HepG2 (cell line): ENCODE results near the gene RTP2. TPM values are rescaled to one million over a fixed set of nuclear protein-coding genes. Genes with fewer than 3 reads are reported as not detected.

Experiments
- CBFB ChIP-seq: sonication (generic); formaldehyde crosslinking; IDR thresholded peaks from 2 replicates; pipeline ENCODE4 v1.4.0; 2020; ENCODE audit warnings: missing genetic modification reagents
- EP300 ChIP-seq, 3 experiments: sonication (generic) in 1 of 3; formaldehyde crosslinking in 1 of 3; IDR thresholded peaks; 2 replicates each; pipeline versions ENCODE4 v1.5.1 to v1.6.1; 2011 to 2020; ENCODE audit warnings: low read depth in 2 of 3, low read length in 2 of 3, borderline replicate concordance in 1 of 3, improper control_type of control experiment in 1 of 3, mild to moderate bottlenecking in 1 of 3, missing genetic modification reagents in 1 of 3, moderate library complexity in 1 of 3
- FOXA1 ChIP-seq, 2 experiments: fragments of 450-650 bp in 1 of 2; sonication (generic) in 1 of 2; formaldehyde crosslinking in 1 of 2; IDR thresholded peaks; 2 replicates each; pipeline versions ENCODE4 v1.4.0 to v1.6.1; 2016 to 2020; ENCODE audit warnings: missing genetic modification reagents in 1 of 2
- FOXA3 ChIP-seq: IDR thresholded peaks from 2 replicates; pipeline ENCODE4 v1.6.1; 2016; ENCODE audit warnings: missing genetic modification reagents, missing compliant biosample characterization
- ISL2 ChIP-seq: sonication (generic); formaldehyde crosslinking; IDR thresholded peaks from 2 replicates; pipeline ENCODE4 v1.5.0; 2020; ENCODE audit warnings: missing genetic modification reagents
- KDM4B ChIP-seq: sonication (generic); formaldehyde crosslinking; IDR thresholded peaks from 2 replicates; pipeline ENCODE4 v1.4.0; 2020; ENCODE audit warnings: missing genetic modification reagents
- NR2C2 ChIP-seq: sonication (generic); formaldehyde crosslinking; IDR thresholded peaks from 2 replicates; pipeline ENCODE4 v1.4.0; 2020; ENCODE audit warnings: missing genetic modification reagents, mild to moderate bottlenecking, moderate library complexity, borderline replicate concordance
- RCOR2 ChIP-seq: IDR thresholded peaks from 2 replicates; pipeline ENCODE4 v1.6.1; 2016; ENCODE audit warnings: missing biosample characterization, missing genetic modification reagents
- SAP130 ChIP-seq: IDR thresholded peaks from 2 replicates; pipeline ENCODE4 v1.6.1; 2016; ENCODE audit warnings: low read depth
- TARDBP ChIP-seq: sonication (generic); formaldehyde crosslinking; IDR thresholded peaks from 2 replicates; pipeline ENCODE4 v1.8.0; 2022; ENCODE audit warnings: mild to moderate bottlenecking, missing genetic modification reagents
- THAP11 ChIP-seq: IDR thresholded peaks from 2 replicates; pipeline ENCODE4 v1.6.1; 2016; ENCODE audit warnings: missing biosample characterization, missing genetic modification reagents
- ZMAT3 ChIP-seq: sonication (generic); formaldehyde crosslinking; conservative IDR thresholded peaks from 2 replicates; pipeline ENCODE4 v1.7.0; 2021; ENCODE audit warnings: missing genetic modification reagents
- ZNF160 ChIP-seq: sonication (generic); formaldehyde crosslinking; IDR thresholded peaks from 2 replicates; pipeline ENCODE4 v1.8.0; 2022; ENCODE audit warnings: mild to moderate bottlenecking, inconsistent platforms, missing genetic modification reagents
- ZNF484 ChIP-seq: sonication (generic); formaldehyde crosslinking; IDR thresholded peaks from 2 replicates; pipeline ENCODE4 v1.5.1; 2020; ENCODE audit warnings: mild to moderate bottlenecking, low read depth, missing genetic modification reagents, borderline replicate concordance
- ZNF496 ChIP-seq: sonication (generic); formaldehyde crosslinking; IDR thresholded peaks from 2 replicates; pipeline ENCODE4 v1.8.1; 2023; ENCODE audit warnings: mild to moderate bottlenecking, moderate library complexity, missing genetic modification reagents; ENCODE audit not compliant: insufficient replicate concordance
- ZNF644 ChIP-seq: IDR thresholded peaks from 2 replicates; pipeline ENCODE4 v1.6.1; 2016; ENCODE audit warnings: low read depth
- ZNF777 ChIP-seq: sonication (generic); formaldehyde crosslinking; IDR thresholded peaks from 2 replicates; pipeline ENCODE4 v1.4.0; 2020; ENCODE audit warnings: missing genetic modification reagents
- ZSCAN22 ChIP-seq: sonication (generic); formaldehyde crosslinking; IDR thresholded peaks from 2 replicates; pipeline ENCODE4 v1.4.0; 2020; ENCODE audit warnings: mild to moderate bottlenecking, missing genetic modification reagents
- polyA plus RNA-seq, 8 experiments: library from polyadenylated mRNA; depleted of rRNA in 3 of 8; stranded (reverse) in 7 of 8; unstranded in 1 of 8; fragments of >200 nt; fragmentation: Illumina TruSeq in 4 of 8; extraction: Trizol in 4 of 8; gene quantifications; 2 replicates each; pipeline versions ENCODE4 v1.2.1 to v1.2.3, GENCODE V29; 2011 to 2016; ENCODE audit warnings: low read depth in 4 of 8, missing spikeins in 1 of 8, mixed read lengths in 1 of 8; ENCODE audit not compliant: insufficient read depth in 1 of 8
- total RNA-seq, 5 experiments: library from RNA; depleted of rRNA; stranded (reverse); fragments of >200 nt; fragmentation: Illumina TruSeq; extraction: Trizol; gene quantifications; 2 replicates each; pipeline ENCODE4 v1.2.3, GENCODE V29; 2016; ENCODE audit warnings: low read depth in 1 of 5
- TF ChIP-seq, protein P1 (sequence below): IDR thresholded peaks from 2 replicates; pipeline ENCODE4 v1.6.1; 2016; ENCODE audit warnings: low read depth, control low read depth
- TF ChIP-seq, protein P2 (sequence below): sonication (generic); IDR thresholded peaks from 2 replicates; pipeline ENCODE4 v1.6.1; 2016; ENCODE audit warnings: low read depth, borderline replicate concordance
- TF ChIP-seq, protein P3 (sequence below): sonication (generic); formaldehyde crosslinking; IDR thresholded peaks from 2 replicates; pipeline ENCODE4 v1.8.0; 2022; ENCODE audit warnings: mild to moderate bottlenecking, missing genetic modification reagents, borderline replicate concordance
- TF ChIP-seq, protein P4 (sequence below): sonication (generic); formaldehyde crosslinking; conservative IDR thresholded peaks from 2 replicates; pipeline ENCODE4 v1.8.0; 2022; ENCODE audit warnings: mild to moderate bottlenecking, moderate library complexity, missing genetic modification reagents
- TF ChIP-seq, protein P5 (sequence below): sonication (generic); formaldehyde crosslinking; IDR thresholded peaks from 2 replicates; pipeline ENCODE4 v1.5.1; 2020; ENCODE audit warnings: missing genetic modification reagents, mild to moderate bottlenecking, borderline replicate concordance

The RTP2 gene
- total and polyA plus RNA-seq, 2 of the 13 experiments (the other 11 are each of a cell fraction or from before 2014, with no cell fraction given): not detected

DNA sequence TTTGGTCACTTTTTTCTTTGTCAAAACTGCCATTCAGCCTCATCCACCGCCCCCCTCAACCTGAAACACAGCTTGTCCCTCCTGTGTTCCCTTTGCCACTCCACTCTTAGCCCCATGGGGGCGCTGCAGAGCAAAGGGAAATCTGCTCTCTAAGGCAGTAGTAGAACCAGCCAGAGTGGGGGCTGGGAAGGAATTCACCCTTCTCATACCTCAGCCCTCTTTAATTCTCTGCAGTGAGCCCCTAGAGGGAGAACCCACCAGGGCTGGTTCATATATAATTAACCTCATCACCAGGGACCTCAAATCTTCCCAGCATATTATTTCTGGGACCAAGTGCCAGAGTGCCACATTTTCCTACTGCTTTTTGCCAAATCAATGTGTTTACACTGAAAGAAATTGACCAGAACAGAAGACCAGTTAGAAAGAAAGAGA is 45.7 kb upstream of the RTP2 start (continued):
- TF ChIP-seq ZNF496 (CRISPR knock-in tag) (no peak), ZNF644 (CRISPR knock-in tag) (no peak), FOXA3 (CRISPR knock-in tag) (peak; percentile 49), ZNF777 (CRISPR knock-in tag) (no peak), NR2C2 (CRISPR knock-in tag) (0 out of 2 replicates have a peak, but pooled peaks have one; percentile 20), ZSCAN22 (CRISPR knock-in tag) (no peak), ZMAT3 (CRISPR knock-in tag) (0 out of 2 replicates have a peak, but pooled peaks have one; percentile 33), EP300 (IDR thresholded peaks at IDR 0.05; ENCODE audit: low read depth in 2 of 2, low read length in 2 of 2) (peak in 1 of 2 experiments; percentile 75; a peak in 2 of 4 replicates), EP300 (CRISPR knock-in tag; IDR thresholded peaks at IDR 0.05; ENCODE audit: borderline replicate concordance) (no peak), THAP11 (CRISPR knock-in tag) (peak; percentile 44; the same call in 1 of the 2 replicates), CBFB (CRISPR knock-in tag) (no peak), FOXA1 (IDR thresholded peaks at IDR 0.05) (no peak), FOXA1 (CRISPR knock-in tag; IDR thresholded peaks at IDR 0.05) (0 out of 2 replicates have a peak, but pooled peaks have one; percentile 19), ZNF160 (CRISPR knock-in tag) (no peak), KDM4B (CRISPR knock-in tag) (0 out of 2 replicates have a peak, but pooled peaks have one; percentile 65), RCOR2 (CRISPR knock-in tag) (peak; percentile 32; the same call in 1 of the 2 replicates), TARDBP (CRISPR knock-in tag) (peak; percentile 69; the same call in 1 of the 2 replicates), SAP130 (CRISPR knock-in tag) (peak; percentile 70), ZNF484 (CRISPR knock-in tag) (no peak), ISL2 (CRISPR knock-in tag) (peak; percentile 65)
- TF ChIP-seq, protein P1, sequence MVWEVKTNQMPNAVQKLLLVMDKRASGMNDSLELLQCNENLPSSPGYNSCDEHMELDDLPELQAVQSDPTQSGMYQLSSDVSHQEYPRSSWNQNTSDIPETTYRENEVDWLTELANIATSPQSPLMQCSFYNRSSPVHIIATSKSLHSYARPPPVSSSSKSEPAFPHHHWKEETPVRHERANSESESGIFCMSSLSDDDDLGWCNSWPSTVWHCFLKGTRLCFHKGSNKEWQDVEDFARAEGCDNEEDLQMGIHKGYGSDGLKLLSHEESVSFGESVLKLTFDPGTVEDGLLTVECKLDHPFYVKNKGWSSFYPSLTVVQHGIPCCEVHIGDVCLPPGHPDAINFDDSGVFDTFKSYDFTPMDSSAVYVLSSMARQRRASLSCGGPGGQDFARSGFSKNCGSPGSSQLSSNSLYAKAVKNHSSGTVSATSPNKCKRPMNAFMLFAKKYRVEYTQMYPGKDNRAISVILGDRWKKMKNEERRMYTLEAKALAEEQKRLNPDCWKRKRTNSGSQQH (CRISPR knock-in tag): no peak
- TF ChIP-seq, protein P2, sequence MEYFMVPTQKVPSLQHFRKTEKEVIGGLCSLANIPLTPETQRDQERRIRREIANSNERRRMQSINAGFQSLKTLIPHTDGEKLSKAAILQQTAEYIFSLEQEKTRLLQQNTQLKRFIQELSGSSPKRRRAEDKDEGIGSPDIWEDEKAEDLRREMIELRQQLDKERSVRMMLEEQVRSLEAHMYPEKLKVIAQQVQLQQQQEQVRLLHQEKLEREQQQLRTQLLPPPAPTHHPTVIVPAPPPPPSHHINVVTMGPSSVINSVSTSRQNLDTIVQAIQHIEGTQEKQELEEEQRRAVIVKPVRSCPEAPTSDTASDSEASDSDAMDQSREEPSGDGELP: 0 out of 2 replicates have a peak, but pooled peaks have one; percentile 14
- TF ChIP-seq, protein P3, sequence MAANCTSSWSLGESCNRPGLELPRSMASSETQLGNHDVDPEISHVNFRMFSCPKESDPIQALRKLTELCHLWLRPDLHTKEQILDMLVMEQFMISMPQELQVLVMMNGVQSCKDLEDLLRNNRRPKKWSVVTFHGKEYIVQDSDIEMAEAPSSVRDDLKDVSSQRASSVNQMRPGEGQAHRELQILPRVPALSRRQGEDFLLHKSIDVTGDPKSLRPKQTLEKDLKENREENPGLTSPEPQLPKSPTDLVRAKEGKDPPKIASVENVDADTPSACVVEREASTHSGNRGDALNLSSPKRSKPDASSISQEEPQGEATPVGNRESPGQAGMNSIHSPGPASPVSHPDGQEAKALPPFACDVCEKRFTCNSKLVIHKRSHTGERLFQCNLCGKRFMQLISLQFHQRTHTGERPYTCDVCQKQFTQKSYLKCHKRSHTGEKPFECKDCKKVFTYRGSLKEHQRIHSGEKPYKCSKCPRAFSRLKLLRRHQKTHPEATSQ: no peak
- TF ChIP-seq, protein P4, sequence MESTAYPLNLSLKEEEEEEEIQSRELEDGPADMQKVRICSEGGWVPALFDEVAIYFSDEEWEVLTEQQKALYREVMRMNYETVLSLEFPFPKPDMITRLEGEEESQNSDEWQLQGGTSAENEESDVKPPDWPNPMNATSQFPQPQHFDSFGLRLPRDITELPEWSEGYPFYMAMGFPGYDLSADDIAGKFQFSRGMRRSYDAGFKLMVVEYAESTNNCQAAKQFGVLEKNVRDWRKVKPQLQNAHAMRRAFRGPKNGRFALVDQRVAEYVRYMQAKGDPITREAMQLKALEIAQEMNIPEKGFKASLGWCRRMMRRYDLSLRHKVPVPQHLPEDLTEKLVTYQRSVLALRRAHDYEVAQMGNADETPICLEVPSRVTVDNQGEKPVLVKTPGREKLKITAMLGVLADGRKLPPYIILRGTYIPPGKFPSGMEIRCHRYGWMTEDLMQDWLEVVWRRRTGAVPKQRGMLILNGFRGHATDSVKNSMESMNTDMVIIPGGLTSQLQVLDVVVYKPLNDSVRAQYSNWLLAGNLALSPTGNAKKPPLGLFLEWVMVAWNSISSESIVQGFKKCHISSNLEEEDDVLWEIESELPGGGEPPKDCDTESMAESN (CRISPR knock-in tag): no peak
- TF ChIP-seq, protein P5, sequence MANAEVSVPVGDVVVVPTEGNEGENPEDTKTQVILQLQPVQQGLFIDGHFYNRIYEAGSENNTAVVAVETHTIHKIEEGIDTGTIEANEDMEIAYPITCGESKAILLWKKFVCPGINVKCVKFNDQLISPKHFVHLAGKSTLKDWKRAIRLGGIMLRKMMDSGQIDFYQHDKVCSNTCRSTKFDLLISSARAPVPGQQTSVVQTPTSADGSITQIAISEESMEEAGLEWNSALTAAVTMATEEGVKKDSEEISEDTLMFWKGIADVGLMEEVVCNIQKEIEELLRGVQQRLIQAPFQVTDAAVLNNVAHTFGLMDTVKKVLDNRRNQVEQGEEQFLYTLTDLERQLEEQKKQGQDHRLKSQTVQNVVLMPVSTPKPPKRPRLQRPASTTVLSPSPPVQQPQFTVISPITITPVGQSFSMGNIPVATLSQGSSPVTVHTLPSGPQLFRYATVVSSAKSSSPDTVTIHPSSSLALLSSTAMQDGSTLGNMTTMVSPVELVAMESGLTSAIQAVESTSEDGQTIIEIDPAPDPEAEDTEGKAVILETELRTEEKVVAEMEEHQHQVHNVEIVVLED: no peak
